Motor neuron (in vitro differentiated cells): ENCODE measurements around the gene CHMP1B. TPM values are rescaled to one million over a fixed set of nuclear protein-coding genes. Genes with fewer than 3 reads are reported as not detected.
A peak's percentile ranks its signal among the peaks of the same experiment; 100 is the strongest.
"Not testable (repeated sequence)": the region's sequence is repeated elsewhere in the genome, so short reads cannot be mapped to it uniquely, and the experiment has no call there.

Experiments
- ATAC-seq, 8 experiments: fragments of 200-7000 bp; cut with Tn5 transposase; replicated peaks in 6 of 8; 2 replicates each; pipeline ENCODE4 v1.8.0; 2021; ENCODE audit warnings: mild to moderate bottlenecking in 8 of 8, moderate library complexity in 8 of 8
- H3K27ac ChIP-seq, 2 donors: fragments of 250-450 bp; sonication (Bioruptor Pico); 2 replicates each; pipeline ENCODE4 v1.9.0; 2021; ENCODE audit warnings: antibody characterized with exemption in 2 of 2, mild to moderate bottlenecking in 2 of 2, moderate library complexity in 1 of 2
- H3K4me1 ChIP-seq, 2 donors: fragments of 250-450 bp; sonication (Bioruptor Pico); replicated peaks in 1 of 2; 2 replicates each; pipeline ENCODE4 v1.6.1; 2021; ENCODE audit warnings: antibody characterized with exemption in 2 of 2, mild to moderate bottlenecking in 2 of 2, moderate library complexity in 1 of 2
- H3K4me3 ChIP-seq, 5 donors: fragments of 250-450 bp; sonication (Bioruptor Pico); 2 replicates each; pipeline ENCODE4 v1.9.0; 2021; ENCODE audit warnings: antibody characterized with exemption in 5 of 5, mild to moderate bottlenecking in 5 of 5, moderate library complexity in 4 of 5
- WGBS, 10 experiments: fragments of 450-650 bp; shearing (Covaris generic); methylation state at CpG; one replicate each; pipeline ENCODE4 v1.0.0; 2022; 5-methylcytosine and 5-hydroxymethylcytosine counted together
- in situ Hi-C, 9 experiments: fragments of 400-800 bp; cut with MboI; loops; one replicate each; pipeline ENCODE4 v1.15.0; 2021; ENCODE audit warnings: low sequenced_read_pairs in 9 of 9, low pct_unique_long_range_greater_than_20kb in 2 of 9; ENCODE audit not compliant: unreplicated experiment in 9 of 9
- total RNA-seq, 8 experiments: library from RNA; unstranded; fragments of 300-600 nt; gene quantifications; 2 replicates each; pipeline versions ENCODE4 v1.2.3 to v1.2.4, GENCODE V29; 2022

The CHMP1B gene
- total RNA-seq, 8 experiments from 2014 or later = 27.6 to 57.4 (median 39.1) TPM

DNA sequence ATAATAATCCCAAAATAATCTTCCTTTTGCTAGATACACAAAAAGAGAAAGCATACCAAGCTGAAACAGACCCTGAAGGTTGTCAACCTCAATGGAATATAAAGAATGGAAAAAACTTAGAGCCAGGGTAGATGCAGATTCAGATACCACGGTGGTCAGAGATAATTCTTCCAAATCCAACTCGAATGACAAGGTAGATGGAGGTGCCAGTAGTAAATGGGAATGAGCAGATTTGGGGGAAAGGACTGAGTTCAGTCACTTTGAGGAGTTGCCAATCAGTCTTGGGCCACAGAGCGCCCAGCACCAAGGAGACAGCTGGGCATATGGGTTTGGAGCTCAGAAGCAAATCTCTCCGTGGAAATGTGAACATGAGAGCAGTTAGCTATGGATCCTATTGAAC, 3.4 kb upstream of the CHMP1B start:
- ATAC-seq = no peak
- 0 to 100% (median 80%) methylated on average over 1 to 4 of the region's 4 CpGs for WGBS, 10 experiments
- Histone ChIP-seq H3K27ac (no peak overlapping the region), H3K4me3 (no peak overlapping the region), H3K4me1 (peaks cover 7 to 11% of the 10 kb centered on the region in 2 donors)
- in situ Hi-C loops = loop anchor here in 1 of 9 experiments (25.0 kb wide), 1 partner anchor 89 kb away; no protein-coding TSS in a partner anchor

DNA sequence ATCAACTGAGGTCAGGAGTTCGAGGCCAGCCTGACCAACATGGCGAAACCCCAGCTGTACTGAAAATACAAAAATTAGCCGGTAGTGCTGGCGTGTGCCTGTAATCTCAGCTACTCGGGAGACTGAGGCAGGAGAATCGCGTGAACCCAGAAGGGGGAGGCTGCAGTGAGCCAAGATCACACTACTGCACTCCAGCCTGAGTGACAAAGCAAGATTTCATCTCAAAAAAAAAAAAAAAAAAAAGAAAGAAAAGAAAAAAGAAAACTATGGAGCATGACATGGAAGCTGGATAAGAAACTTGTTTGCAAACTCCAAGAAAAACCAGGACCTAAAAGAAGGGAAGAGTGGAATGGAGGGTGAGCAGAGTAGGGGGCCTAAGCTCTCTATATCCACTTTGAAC, 1.9 kb upstream of the CHMP1B start:
- H3K27ac ChIP-seq = no peak overlapping the region
- in situ Hi-C loops = loop anchor here in 1 of 9 experiments (25.0 kb wide), 1 partner anchor 88 kb away; no protein-coding TSS in a partner anchor
- H3K4me3 ChIP-seq = no peak overlapping the region
- H3K4me1 ChIP-seq = peaks cover 18 to 22% of the 10 kb centered on the region in 2 donors
- 85 to 100% (median 94%) methylated on average over 1 to 7 of the region's 7 CpGs for WGBS, 10 experiments
- no peak for ATAC-seq

GRCh38 chr18:11849841-11850634, 1.2 kb upstream of the CHMP1B start:
- H3K27ac ChIP-seq = no peak overlapping the region
- 0 to 100% (median 52%) methylated on average over 2 to 11 of the region's 17 CpGs for WGBS, 10 experiments
- ATAC-seq = peak in 7 of 8 experiments; percentile 18 to 82 (median 49)
- in situ Hi-C loops = loop anchor here in 2 of 9 experiments (25.0 kb wide), 2 partner anchors 87 to 113 kb away; no protein-coding TSS in a partner anchor
- H3K4me1 ChIP-seq = peaks cover 18 to 22% of the 10 kb centered on the region in 2 donors
- peak overlapping the region in 3 of 5 donors; percentile 84 to 98 (median 92) for H3K4me3 ChIP-seq

- 0 to 12% (median 1%) methylated on average over 2 to 10 of the region's 10 CpGs; no CpG with 5 or more reads in 4 of the 10 experiments for WGBS, 10 experiments
- H3K27ac ChIP-seq = peak overlapping the region; percentile 46 to 69
- H3K4me1 ChIP-seq = peaks cover 18 to 22% of the 10 kb centered on the region in 2 donors
- peak overlapping the region; percentile 84 to 98 (median 92) for H3K4me3 ChIP-seq
- ATAC-seq = peak; percentile 24 to 67 (median 57)
- in situ Hi-C loops = loop anchor here in 2 of 9 experiments (25.0 kb wide), 1 partner anchor 113 kb away; no protein-coding TSS in a partner anchor
Observed at GRCh38 chr18:11850821-11851145, 430 bp upstream of the CHMP1B start.

- 0 to 12% (median 0%) methylated on average over 1 to 13 of the region's 23 CpGs; no CpG with 5 or more reads in 1 of the 10 experiments for WGBS, 10 experiments
- Histone ChIP-seq H3K27ac (peak overlapping the region; percentile 79 to 81), H3K4me3 (peak overlapping the region; percentile 84 to 98 (median 92)), H3K4me1 (peaks cover 18 to 25% of the 10 kb centered on the region in 2 donors)
- peak; percentile 1 to 14 (median 6) for ATAC-seq
- in situ Hi-C loops = loop anchor here in 2 of 9 experiments (25.0 kb wide), 1 partner anchor 115 kb away; no protein-coding TSS in a partner anchor
Observed at GRCh38 chr18:11851806-11852337, 659 bp downstream of the CHMP1B start.

DNA sequence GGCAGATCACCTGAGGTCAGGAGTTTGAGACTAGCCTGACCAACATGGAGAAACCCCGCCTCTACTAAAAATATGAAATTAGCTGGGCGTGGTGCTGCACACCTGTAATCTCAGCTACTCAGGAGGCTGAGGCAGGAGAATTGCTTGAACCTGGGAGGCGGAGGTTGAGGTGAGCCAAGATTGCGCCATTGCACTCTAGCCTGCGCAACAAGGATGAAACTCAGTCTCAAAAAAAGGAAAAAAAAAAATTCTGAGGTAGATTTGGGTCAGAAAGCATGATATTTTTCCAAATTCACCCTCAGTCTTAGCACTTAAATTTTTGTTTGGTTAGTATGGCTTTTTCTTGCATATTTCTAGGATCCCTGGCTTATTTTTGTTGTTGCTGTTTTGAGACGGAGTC, 3.3 kb downstream of the CHMP1B start:
- not testable (repeated sequence) for ATAC-seq, H3K27ac ChIP-seq, H3K4me3 ChIP-seq
- in situ Hi-C loops = loop anchor here in 2 of 9 experiments (25.0 kb wide), 1 partner anchor 117 kb away; no protein-coding TSS in a partner anchor
- peaks cover 23 to 31% of the 10 kb centered on the region in 2 donors for H3K4me1 ChIP-seq
- WGBS, 10 experiments = 67 to 100% (median 100%) methylated on average over 1 to 6 of the region's 6 CpGs

DNA sequence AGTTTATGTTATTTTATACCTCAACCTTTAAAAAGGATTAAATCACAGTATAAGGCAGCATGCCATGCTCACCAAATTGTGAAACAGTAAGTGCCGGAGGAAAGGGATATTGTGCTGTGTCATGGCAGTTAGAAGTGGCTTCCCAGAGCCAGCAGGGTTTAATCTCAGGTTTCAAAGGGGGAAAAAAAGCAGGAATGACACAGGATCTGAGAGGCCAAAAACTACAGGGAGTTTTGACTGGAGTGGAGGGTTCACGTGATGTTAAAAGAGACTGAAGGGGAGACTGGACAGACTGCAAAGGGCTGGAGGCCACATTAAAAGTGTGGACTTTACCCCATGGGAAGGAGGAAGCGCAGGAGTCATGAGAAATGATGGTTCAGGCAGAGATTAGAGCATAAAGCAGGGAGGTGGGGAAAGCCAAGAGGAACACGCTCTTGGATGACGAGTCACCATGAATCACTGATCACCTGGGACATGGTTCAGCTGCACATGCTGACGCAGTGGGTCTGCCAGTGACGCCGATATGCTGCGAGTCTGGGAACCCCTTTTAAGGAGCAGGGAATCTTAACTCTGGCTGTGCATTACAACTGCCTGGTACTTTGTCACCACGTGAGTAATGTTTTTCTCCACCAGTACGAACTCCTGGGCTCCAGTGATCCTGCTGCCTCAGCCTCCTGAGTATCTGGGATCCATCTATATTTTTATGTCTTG, 6.1 kb downstream of the CHMP1B start:
- in situ Hi-C loops = loop anchor here in 2 of 9 experiments (25.0 kb wide), 1 partner anchor 120 kb away; no protein-coding TSS in a partner anchor
- peak; percentile 76 to 98 (median 96) for ATAC-seq
- Histone ChIP-seq H3K27ac (peak overlapping the region; percentile 45 to 52), H3K4me1 (peaks cover 17 to 22% of the 10 kb centered on the region in 2 donors), H3K4me3 (peak overlapping the region in 1 of 5 donors; percentile 2)
- 0 to 60% (median 33%) methylated on average over 1 to 10 of the region's 11 CpGs for WGBS, 10 experiments

DNA sequence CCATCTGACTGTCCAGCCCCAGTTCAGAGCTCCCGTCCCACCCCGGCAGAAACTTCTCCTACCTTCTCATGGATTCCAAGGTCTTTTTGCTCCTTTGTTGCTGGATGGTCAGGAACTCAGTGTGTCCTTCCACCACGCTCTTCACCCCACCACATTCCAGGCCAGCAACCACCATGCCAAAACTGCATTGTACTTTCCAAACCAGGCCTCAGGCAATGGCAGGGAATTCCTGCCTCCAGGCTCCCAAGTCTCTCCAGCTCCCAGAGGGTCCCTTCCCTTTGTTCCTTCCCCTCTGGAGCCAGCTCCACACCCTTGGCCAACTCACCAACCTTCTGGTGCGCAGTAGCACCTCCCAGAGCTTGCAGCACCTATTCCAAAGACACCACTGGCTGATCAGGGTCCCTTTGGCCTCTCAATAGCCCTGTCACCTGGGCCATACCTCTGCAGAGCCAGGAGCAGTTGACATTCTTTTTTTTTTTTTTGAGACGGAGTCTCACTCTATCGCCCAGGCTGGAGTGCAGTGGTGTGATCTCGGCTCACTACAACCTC, 8.1 kb downstream of the CHMP1B start:
- ATAC-seq = no peak
- in situ Hi-C loops = loop anchor here in 2 of 9 experiments (25.0 kb wide), 1 partner anchor 122 kb away; no protein-coding TSS in a partner anchor
- 80 to 100% (median 90%) methylated on average over 1 to 5 of the region's 7 CpGs; no CpG with 5 or more reads in 3 of the 10 experiments for WGBS, 10 experiments
- Histone ChIP-seq H3K4me3 (no peak overlapping the region), H3K27ac (no peak overlapping the region), H3K4me1 (peaks cover 5 to 9% of the 10 kb centered on the region in 2 donors)

- no peak overlapping the region for H3K4me3 ChIP-seq
- no peak overlapping the region for H3K27ac ChIP-seq
- peaks cover 5 to 9% of the 10 kb centered on the region in 2 donors for H3K4me1 ChIP-seq
- 20 to 100% (median 65%) methylated on average over 1 to 4 of the region's 4 CpGs; no CpG with 5 or more reads in 7 of the 10 experiments for WGBS, 10 experiments
- in situ Hi-C loops = loop anchor here in 2 of 9 experiments (25.0 kb wide), 1 partner anchor 123 kb away; no protein-coding TSS in a partner anchor
- ATAC-seq = peak in 2 of 8 experiments; percentile 4 to 20
Observed at GRCh38 chr18:11859903-11860407, 8.7 kb downstream of the CHMP1B start.

DNA sequence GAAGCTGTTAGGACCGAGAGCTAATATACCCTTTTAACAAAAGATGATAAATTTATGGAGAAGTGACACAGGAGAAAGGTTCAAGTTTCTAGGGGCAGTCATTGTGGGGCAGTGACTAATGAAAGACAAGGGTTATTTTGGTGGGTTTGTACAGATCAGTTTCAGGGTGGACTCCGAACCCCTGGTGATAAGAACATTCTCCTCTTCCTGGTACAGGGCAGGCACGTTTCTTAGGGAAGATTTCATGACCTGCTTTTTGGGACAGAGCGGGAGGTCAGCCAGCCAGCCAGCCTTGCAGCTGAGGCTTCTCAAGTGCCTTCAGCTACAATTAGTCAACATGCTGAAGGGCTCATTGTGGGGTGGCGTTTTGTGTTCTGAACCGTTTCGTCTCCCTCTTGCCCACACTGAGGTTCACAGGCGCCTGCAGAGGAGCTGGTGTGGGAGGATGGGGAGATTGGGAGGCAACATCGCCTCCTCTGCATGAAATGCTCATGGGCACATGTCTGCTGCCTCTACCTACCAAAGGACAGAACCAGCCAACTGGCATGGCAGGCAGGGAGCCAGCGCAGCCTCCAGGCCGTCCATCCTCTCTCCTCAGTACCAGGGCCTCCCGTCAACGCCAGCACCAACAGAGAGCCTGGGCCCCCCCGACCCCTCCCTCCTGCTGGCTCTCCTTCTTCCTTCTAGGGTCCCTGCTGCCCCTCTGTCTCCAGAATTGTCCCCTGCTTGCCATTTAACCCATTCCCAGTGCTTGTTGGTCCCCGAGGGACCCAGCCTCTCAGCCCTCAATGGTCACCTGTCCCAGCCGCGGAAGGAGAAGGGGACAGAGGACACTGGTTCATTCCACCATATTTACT, 9.6 kb downstream of the CHMP1B start:
- Histone ChIP-seq H3K4me3 (no peak overlapping the region), H3K27ac (no peak overlapping the region), H3K4me1 (peaks cover 5 to 9% of the 10 kb centered on the region in 2 donors)
- 52 to 100% (median 81%) methylated on average over 1 to 11 of the region's 17 CpGs; no CpG with 5 or more reads in 2 of the 10 experiments for WGBS, 10 experiments
- ATAC-seq = no peak
- in situ Hi-C loops = loop anchor here in 2 of 9 experiments (25.0 kb wide), 1 partner anchor 124 kb away; no protein-coding TSS in a partner anchor

GRCh38 chr18:11861583-11862288, 10.5 kb downstream of the CHMP1B start:
- Histone ChIP-seq H3K27ac (no peak overlapping the region), H3K4me1 (peaks cover 5 to 7% of the 10 kb centered on the region in 2 donors), H3K4me3 (no peak overlapping the region)
- in situ Hi-C loops = loop anchor here in 2 of 9 experiments (25.0 kb wide), 1 partner anchor 124 kb away; no protein-coding TSS in a partner anchor
- ATAC-seq = no peak
- whole genome bisulfite sequencing, 10 experiments = 0 to 100% (median 85%) methylated on average over 1 to 17 of the region's 20 CpGs; no CpG with 5 or more reads in 1 of the 10 experiments
